HG02870 (cell line): ENCODE results near the gene PROX1.

Source experiments
- ATAC-seq: cut with Tn5 transposase; IDR thresholded peaks from one replicate; pipeline ENCODE4 v1.9.1; 2021; ENCODE audit warnings: mild to moderate bottlenecking, moderate library complexity; ENCODE audit not compliant: unreplicated experiment

PROX1 gene, protein sequence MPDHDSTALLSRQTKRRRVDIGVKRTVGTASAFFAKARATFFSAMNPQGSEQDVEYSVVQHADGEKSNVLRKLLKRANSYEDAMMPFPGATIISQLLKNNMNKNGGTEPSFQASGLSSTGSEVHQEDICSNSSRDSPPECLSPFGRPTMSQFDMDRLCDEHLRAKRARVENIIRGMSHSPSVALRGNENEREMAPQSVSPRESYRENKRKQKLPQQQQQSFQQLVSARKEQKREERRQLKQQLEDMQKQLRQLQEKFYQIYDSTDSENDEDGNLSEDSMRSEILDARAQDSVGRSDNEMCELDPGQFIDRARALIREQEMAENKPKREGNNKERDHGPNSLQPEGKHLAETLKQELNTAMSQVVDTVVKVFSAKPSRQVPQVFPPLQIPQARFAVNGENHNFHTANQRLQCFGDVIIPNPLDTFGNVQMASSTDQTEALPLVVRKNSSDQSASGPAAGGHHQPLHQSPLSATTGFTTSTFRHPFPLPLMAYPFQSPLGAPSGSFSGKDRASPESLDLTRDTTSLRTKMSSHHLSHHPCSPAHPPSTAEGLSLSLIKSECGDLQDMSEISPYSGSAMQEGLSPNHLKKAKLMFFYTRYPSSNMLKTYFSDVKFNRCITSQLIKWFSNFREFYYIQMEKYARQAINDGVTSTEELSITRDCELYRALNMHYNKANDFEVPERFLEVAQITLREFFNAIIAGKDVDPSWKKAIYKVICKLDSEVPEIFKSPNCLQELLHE

DNA sequence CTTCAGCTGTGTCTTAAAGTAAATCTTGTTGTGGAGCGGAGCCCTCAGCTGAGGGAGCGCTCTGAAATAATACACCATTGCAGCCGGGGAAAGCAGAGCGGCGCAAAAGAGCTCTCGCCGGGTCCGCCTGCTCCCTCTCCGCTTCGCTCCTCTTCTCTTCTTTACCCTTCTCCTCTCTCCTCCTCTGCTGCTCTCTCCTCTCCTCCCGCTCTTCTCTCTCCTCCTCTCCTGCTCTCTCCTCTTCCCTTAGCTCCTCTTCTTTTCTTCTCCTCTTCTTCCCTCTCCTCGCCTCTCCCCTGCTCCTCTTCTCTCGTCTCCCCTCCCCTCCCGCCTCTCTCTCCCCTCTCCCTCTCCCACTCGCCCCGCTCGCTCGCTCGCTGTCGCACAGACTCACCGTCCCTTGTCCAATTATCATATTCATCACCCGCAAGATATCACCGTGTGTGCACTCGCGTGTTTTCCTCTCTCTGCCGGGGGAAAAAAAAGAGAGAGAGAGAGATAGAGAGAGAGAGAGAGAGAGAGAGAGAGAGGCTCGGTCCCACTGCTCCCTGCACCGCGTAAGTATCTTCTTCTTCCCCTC is at the start of gene PROX1:
TSS of gene PROX1 (plus strand) at position 47 of the 580 bp plus-strand sequence. CDS start 8,563 bp downstream, outside the sequence.
- peak; percentile 65 for ATAC-seq

DNA sequence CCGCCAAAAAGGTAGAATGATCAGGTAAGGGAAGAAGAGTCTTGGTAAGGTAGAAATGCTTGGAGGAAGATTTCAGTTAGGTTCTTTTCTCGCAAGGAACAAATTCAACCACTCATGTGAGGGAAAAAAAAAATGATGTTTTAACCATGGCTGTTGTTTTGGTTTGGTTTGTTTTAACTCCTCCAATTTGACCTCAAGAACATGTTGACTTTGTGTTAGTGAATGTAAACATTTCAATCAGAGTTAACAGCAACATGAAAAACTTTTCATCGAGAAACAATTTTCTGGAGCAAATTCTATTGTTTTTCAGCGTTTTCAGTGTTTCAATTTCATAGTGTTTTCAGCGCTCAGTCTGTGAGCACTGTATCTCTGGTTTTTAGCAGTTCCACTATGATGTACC is 49.0 kb upstream of the PROX1 start:
- no peak for ATAC-seq

DNA sequence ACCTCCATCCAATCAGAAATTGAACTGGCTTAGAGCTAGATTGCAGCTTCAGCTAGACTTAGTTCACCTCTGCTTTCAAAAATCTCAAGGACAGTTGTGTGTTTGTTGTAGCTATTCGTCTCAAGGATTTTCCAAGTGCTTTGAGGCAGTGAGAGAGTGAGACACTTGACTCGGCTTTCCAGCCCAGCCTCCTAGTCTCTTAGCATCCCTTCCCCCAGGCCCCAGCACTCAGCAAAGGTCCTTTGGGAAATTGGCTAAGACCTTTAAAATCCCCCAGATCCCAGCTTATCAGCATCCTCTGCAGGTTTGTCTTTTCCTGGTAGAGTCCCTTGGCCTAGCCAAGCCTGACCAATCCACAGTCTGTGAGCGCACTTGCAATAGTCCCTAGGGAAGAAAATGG is 47.9 kb upstream of the PROX1 start:
- no peak for ATAC-seq

DNA sequence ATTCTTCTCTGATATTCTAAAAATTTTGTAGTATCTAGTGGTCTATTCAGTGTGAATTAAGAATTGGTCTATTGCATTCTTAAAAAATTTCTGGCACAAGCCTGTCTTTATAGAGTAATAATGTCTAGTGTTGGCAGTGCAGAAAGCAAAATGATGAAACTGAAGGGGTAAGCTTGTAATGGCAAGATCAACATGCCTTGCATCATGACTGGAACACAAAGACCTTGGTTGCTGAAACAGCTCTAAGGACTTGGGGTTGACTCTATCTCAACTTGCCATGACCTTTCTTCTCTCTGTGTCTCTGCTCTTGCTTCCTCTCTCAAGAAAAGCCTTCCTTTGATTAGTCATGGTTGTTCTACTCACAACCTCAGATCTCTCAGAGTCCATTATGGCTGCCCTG is 46.8 kb upstream of the PROX1 start:
- no peak for ATAC-seq

DNA sequence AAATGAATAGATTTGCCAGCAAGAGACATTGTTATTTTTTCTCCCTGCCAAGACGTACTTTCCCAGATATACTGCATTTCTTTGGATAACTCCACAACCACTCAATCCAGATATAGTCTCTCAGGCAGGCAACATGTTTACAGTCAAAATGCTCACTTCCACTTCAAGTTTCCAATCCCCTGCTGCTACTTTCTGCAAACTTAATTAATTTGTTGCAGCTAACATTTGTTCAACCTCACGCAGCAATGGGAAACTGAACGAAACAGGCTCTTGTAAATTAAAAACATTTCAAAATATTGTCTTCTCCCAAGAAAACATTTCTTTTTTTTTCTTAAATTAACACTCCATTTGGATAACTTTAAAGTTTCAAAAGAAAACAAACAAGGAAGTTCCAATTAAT is 45.7 kb upstream of the PROX1 start:
- no peak for ATAC-seq

DNA sequence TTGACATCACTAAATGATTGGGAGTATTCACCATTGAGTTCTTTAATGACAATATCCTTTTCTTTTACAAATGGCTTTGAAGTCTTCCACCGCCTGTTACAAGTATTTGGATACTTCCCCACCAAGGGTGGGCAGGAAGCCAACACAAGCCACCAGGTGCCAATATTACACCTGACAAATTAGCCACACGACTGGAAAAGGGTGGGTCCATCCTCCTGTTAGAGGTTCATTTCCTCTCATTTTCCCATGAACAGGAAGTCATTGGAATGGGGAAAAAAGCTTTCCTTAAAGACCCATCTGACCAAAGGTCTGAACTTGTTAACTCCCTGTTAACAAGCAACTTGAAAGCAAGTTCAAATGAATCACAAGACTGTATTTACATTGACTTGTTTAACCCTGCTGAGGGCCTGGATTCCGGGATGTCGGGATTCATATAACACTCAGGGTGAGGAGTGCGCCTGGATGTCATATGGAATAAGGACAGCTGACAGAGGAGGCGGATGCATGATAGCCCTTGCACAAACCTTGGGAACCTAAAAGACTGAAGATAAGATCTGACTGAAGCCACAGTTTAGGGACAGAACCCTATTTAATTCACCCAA is 40.5 kb upstream of the PROX1 start:
- ATAC-seq = no peak

DNA sequence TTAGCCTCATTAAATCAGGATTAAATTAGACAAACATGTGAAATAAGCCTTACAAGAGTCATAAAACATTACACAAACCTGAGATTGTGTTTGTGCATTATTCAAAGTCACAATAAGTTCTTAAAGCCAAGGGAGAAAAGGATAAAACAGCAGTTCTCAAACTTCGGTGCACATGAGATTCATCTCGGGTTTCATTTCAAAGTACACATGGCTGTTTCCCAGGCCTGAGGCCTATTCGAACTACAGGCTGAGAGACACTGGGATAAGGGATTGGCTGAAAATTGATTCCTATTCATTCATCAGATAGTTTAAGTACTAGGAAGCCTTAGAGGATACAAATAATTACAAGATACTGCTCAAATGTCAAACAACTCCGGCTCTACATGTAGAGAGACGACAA is 35.9 kb upstream of the PROX1 start:
- no peak for ATAC-seq

DNA sequence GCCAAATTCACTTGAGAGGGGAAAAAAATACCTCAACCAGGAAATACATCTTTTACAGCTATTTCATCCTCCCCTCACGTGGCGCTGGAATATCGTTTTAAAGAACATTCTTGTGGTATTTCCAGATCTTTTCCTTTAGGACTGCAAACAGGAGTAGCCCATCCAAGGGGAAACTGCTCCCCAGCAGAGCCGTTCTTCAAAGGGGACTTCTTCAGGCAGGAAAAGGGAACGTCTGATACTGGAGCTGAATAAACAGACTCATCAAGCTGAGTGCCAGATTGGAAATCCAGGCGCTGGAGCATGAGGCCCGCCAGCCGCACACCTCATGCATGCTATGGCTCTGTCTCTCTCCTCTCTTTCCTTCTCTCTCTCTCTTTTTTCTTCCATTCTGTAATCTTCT is 34.0 kb upstream of the PROX1 start:
- no peak for ATAC-seq

DNA sequence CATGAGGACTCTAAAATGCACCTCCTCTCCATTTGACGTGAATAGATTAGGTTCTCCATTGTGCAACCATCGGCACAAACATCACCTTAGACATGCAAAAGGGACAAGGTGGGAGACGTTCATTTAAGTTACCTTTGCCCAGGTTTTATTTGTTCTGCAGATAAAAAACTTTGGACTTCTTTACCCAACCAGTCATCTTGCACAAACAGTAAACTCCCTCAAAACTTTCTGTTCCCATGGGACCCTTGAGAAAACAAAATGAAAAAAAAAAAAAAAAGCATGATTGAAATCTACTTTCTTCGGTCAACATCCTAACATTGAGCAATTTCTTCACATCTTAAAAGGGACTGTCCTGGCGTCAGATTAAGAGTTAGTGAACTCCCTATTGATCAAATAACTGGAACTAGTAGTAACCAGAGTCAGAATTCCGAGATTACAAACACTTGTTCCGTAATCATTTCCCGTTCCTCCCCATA is 31.4 kb upstream of the PROX1 start:
- no peak for ATAC-seq

DNA sequence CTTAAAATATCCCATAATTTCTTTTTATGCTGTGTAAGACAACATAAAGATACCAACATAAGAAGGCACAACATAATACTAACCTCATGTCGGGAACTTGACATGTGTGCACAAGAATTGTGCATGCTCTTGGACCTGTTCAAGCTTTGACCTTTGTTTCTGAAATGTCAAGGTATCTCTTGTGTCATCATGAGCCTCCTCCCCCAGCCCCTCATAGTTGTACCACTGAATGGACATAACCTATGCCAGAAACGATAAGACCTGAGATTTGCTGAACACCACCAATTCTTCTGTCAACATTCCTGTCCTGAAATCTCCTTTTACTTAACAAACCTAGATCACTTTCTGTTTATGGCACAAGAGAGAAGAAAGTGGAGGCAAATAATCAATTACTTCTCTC is 29.4 kb upstream of the PROX1 start:
- ATAC-seq = no peak

DNA sequence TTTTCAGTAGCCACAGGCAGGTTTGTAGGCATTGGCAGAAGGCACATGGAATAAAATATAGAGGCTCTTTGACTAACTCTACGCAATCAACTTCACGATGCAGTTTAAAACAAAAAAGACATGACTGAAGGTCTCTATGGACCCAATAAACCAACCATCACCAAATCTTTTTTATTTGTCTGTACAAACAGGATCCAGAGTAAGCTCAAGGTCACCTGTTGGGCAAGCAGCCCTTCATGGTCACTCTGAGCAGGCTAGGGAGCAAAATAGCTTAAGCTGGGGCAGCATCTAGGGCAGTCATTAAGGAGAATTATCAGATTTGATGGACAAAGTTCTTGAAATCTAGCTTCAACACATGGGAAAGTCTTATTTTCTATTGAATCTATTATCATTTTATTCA is 26.8 kb upstream of the PROX1 start:
- no peak for ATAC-seq

DNA sequence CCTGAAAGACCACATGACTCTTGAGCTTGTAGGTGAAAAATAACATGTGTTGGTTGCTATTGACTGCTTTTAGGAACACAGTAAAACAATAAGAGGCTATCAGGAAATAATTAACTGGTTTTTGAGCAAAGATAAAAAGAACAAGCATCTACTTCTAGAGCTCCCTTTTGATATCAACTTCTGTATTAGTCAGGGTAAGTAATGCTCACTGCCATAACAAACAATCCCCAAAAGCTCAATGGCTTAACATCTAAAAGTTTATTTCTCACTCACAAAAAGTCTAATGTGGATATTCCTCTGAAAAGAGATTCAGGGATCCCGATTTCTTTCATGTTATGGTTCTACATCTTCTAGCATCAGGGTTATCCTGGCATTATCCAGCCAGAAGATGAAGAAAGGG is 25.3 kb upstream of the PROX1 start:
- ATAC-seq = no peak

DNA sequence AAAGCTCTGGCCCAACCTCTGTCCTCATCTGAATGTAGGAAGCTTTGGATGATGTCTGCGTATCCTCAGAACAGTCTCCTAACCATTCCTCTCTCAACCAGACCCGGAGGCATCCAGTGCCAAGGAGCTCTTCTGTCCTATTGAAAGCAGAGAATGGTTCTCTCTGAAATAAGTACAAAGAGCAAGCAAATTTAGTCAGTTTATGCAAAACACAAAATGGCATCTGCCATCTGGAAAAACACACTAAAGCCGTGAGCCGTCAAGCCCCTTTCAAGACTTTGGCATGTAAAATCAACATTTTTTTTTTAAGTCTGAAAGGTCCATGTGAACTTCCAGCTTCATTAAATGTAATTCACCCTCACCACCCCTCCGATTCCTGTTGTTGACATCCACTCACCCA is 21.7 kb upstream of the PROX1 start:
- no peak for ATAC-seq

DNA sequence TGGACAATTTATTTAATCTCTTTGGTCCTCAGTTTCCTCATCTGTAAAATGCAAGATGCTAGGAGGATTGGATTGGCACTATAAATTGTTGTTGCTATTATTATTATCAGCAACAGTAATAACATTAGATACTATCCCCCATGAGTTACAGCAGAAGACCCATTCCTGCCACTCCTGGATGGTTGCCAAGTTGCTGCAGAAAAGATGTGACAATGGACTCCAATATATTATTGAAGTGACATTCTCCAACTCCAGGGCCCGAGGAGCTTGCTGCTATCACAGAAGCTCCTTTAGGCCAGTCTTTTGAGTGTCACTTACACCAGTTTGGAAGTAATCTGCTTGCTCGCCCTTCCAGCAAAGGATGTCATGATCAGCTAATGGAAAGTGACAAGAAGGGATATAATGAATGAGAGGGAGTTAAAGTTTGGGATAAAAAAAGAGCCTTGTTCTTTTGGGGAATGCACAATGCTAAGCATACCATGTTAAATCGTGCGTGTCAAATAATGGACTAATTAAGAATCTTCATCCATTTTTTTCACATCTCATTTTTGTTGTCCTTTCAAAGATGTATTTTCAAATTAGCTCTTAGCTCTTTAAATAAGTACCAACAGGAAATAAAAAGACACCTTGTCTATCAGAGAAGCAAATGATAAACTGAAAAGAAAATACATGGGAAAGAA is 19.5 kb upstream of the PROX1 start:
- no peak for ATAC-seq

DNA sequence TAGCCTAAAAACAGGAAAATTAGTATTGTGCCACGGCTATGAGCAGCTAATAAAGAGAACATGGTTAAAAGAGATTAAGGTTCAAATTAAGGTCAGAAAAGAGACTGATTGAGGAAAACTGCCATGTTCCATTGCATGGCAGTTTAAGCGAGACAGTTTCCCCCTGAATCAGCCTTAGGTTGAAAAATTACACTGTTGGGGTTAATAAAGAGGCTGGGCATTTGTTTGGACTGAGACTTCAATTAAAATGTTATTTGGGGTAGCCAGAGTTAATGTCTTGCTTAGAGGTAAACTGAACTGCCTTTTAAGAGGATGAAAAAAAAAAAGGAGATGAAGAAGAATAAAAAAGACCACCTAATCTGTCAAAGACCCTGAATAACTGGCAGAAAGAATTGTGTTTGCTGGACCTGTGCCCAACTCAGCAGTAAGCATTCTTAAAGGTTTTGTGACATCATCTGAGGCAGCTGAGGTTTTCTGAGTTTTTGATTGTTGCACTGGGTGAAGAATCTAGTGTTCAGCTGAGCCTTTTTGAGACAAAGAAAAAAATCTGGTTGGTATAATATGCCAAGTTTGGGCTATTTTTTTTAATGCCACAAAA is 17.7 kb upstream of the PROX1 start:
- no peak for ATAC-seq

DNA sequence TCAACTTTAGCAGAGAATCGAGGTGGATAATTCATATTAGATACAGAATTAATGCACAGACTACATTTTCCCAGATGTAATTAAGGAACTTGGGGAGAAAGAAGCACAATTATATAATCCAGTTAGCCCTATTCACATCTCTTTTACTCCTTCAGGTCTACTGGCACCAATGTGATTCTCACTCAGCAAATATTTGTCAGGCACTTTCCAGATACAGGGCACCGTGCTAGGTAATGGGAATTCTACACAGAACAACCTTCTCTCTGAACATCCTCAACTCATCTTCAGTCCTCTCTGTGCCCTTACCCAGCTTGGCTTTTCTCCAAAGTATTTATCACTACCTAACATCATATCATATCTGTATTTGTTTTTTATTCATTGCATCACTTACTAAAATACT is 15.6 kb upstream of the PROX1 start:
- ATAC-seq = no peak

DNA sequence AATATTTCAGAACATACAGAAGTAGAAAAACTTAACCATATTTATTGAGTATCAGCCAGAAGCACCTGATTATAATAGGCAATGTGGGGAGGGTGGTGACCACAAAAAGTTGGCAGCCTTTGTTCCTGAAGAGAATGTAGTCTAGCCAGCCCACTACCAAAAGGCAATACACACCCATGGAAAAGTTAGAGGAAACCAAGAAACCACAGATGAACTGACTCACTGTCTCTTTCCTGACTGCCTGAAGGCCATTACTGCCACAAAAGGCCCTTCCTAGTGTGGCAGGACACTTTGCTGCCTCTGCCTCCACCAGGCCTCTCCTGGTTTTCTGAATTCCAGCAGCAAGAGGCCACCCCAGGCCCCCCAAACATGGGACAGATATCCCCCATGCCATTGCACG is 14.6 kb upstream of the PROX1 start:
- no peak for ATAC-seq

DNA sequence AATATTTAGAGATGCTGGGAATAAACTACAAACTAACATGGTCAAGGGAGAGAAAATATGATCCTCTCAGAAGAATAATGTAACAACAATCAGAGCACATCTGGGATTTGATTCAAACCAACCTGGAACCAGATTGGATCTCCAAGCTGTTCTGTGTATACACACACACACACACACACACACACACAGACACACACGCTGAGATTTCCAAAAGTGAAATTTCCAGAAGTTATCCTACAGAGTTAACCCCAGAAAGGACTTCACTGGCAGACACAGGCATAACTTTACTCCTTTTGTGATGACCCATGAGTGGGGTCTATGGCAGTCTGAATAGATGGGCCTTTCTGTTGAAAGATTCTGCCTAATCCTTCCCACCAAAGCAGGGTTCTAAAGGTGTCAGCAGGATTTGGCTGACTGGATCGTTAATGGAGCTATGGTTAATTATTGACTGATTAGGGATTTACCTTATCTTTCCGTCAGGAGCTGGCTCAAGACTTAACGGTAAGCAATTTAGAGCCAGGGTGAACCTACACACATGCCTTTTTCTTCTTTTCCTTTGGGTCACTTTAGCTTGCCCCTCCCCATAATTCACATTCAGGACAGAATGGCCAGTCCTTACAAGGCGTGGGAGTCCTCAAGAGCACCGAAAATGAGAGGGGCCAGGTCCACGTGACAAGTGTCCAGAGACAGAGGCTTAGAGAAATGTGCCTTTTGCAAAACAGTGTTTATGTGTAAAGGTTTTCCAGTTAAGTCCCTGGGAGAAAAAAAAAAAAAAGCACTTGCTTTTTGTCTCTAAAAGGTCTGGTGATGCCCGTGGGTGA is 10.9 kb upstream of the PROX1 start:
- ATAC-seq = no peak

DNA sequence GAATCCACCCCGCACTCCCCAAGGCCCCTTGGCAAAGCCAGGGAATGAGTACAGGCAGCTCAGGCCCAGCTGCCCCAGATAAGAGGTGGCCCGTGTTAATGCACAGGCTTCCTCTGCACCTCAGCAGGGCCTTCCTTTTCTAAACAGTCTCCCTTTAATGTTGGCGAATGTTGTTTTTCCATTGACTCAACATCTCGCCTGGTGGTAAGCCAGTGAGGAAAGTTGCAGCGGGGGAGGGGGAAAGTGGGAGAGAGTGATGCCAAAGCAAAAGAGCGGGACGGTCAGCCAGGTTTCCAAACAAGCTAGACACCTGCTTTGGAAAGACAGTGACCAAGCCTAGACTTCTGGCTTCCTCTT is 10.3 kb upstream of the PROX1 start:
- no peak for ATAC-seq

DNA sequence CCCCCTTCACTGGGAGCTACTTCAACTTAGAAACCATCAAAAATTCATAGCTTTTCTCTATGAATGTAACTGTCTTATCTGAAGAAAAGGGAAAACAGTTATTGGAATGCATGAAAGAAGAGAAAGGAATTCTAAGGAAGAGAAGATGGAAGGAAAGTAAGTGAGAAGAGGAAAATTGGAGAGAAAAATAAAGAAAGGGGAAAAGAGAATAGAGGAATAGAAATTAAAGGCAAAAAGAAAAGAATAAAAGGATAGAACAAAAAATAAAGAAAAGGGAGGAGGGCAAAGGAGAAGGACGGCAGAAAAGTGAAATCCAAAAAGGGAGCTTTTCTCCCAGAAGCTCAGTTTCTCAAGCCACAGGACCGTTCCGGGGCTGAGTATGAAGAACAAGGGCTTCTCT is 9.9 kb upstream of the PROX1 start:
- no peak for ATAC-seq
